GM18511 (cell line): ENCODE measurements around the gene SH2D4B.
A peak's percentile ranks its signal among the peaks of the same experiment; 100 is the strongest.

Experiments used
- ATAC-seq: cut with Tn5 transposase; IDR thresholded peaks from one replicate; pipeline ENCODE4 v1.9.1; 2021; ENCODE audit warnings: mild to moderate bottlenecking, moderate library complexity; ENCODE audit not compliant: unreplicated experiment

Gene SH2D4B

GRCh38 chr10:80537736-80538480 lies at the start of gene SH2D4B:
TSS of gene SH2D4B (plus strand) at chr10:80537902. CDS start at chr10:80538332, 430 bp downstream.
- ATAC-seq = no peak

GRCh38 chr10:80488539-80489066 lies 49.1 kb upstream of the SH2D4B start:
- ATAC-seq = no peak

GRCh38 chr10:80489371-80490112 lies 48.2 kb upstream of the SH2D4B start:
- no peak for ATAC-seq

- ATAC-seq = no peak
Observed at GRCh38 chr10:80491251-80492102, 46.2 kb upstream of the SH2D4B start.

- peak; percentile 45 for ATAC-seq
Observed at GRCh38 chr10:80492848-80493521, 44.7 kb upstream of the SH2D4B start.

GRCh38 chr10:80493522-80494051 lies 44.1 kb upstream of the SH2D4B start:
- ATAC-seq = peak; percentile 57

- ATAC-seq = no peak
Observed at GRCh38 chr10:80496555-80497172, 41.0 kb upstream of the SH2D4B start.

GRCh38 chr10:80497187-80498077 lies 40.3 kb upstream of the SH2D4B start:
- ATAC-seq = no peak

GRCh38 chr10:80498078-80498832 lies 39.4 kb upstream of the SH2D4B start:
- ATAC-seq = no peak

GRCh38 chr10:80498833-80499741 lies 38.6 kb upstream of the SH2D4B start:
- ATAC-seq = no peak

GRCh38 chr10:80500572-80501380 lies 36.9 kb upstream of the SH2D4B start:
- ATAC-seq = peak; percentile 61

GRCh38 chr10:80501381-80501912 lies 36.3 kb upstream of the SH2D4B start:
- no peak for ATAC-seq

- ATAC-seq = no peak
Observed at GRCh38 chr10:80501913-80502521, 35.7 kb upstream of the SH2D4B start.

GRCh38 chr10:80502621-80503583 lies 34.8 kb upstream of the SH2D4B start:
- ATAC-seq = no peak
